Astrocyte of the hippocampus (primary cell): ENCODE data around the gene MDH1B.
A peak's percentile ranks its signal among the peaks of the same experiment; 100 is the strongest.

Experiments
- DNase-seq: peaks from one replicate; pipeline ENCODE4 v3.0.0; 2011; ENCODE audit warnings: low read depth, low spot score

Gene MDH1B

GRCh38 chr2:206693399-206694137 lies 71.6 kb downstream of the MDH1B start:
- peak; percentile 77 for DNase-seq

- no peak for DNase-seq
Observed at GRCh38 chr2:206692971-206693370, 72.2 kb downstream of the MDH1B start.

GRCh38 chr2:206688990-206689389 lies 76.1 kb downstream of the MDH1B start:
- DNase-seq: no peak

- DNase-seq: no peak
Observed at GRCh38 chr2:206688453-206688852, 76.7 kb downstream of the MDH1B start.
